Pulmonary artery endothelial cell (primary cell): ENCODE data around the gene C11orf21. TPM values are rescaled to one million over a fixed set of nuclear protein-coding genes. Genes with fewer than 3 reads are reported as not detected.

Experiments used
- DNase-seq: peaks from one replicate; pipeline ENCODE4 v3.0.0-alpha.2; 2011; ENCODE audit warnings: low read depth, low spot score
- total RNA-seq: library from RNA; depleted of rRNA; stranded (reverse); fragments of >200 nt; gene quantifications from 2 replicates; pipeline ENCODE4 v1.2.3, GENCODE V29; 2014

Gene C11orf21
- total RNA-seq, 1 donor from 2014 or later, result not detected

DNA sequence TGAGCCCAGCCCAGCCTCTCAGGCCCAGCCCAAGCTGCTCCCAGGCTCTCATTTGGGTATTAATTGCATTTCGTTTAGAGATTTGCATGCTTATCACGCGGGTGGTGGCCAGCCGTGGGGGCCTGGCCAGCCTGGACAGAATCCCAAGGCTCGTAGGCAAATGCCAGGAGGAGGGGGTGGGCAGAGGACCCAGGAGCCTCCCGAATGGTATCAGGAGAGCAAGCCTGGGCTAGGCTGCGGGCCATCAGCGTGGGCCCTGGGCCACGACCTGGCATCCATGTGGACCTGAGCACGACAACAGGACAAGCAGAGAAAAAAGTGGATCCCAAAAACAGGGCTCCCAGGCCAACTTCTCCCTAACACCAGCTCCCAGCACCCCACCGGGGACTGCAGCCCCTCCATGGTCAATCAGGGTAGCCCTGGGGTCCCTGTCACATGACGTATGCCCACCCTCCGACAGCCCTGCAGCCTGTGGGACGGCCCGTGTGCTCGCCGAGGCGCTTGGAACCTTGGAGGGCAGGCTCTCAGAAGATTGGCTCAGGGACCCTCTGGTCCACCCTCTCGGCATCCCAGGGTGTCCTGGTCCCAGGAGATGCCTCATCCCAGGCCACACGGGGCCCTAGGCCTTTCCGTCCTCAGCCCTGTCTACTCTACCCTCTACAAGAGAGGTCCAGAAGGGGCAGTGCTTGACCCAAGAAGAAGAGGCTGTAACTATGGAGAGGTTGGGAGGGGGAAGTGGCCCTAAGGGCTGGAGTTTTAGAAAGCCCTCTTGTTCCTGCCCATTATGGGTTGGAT, 40.1 kb downstream of the C11orf21 start:
- DNase-seq, result no peak

DNA sequence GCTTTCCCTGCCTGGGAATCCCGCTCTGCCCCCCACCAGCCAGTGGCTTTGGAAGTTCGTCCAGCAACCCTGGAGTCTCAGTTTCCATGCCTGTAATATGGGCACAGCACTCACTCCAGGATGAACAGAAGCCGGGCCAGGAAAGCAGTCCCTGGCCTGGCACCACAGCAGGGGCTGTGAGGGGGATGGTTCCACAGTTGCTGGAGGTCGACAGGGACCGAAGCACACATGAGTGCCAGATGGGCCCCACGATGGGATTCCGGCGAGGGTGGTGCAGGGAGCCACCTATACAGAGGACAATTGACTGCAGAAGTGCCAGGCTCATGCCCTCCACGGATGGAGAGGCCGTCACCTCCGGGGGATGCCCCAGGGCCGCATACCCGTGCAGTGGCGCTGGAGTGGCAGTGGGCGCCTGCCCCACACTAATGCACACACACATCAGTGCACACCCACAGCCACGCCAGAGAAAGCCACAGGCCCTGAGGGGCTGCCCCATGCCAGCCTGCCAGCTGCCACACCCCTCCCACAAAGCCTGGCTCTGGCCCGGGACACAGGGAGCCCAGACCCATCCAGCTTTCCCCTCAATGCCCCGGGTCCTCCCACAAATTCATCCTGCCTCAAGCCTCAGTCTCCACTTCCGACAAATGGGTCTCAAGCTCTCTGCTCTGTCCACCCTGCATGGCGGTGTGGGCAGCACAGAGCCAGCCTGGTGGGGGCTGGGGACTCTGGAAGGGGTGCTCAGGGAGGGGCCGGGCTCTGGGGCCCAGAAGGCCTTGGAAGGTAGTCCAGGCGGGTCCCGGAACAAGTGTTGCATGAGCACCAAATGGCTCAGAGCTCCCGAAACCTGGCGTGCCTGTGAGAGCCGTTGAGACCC, 41.0 kb downstream of the C11orf21 start:
- DNase-seq, result no peak

DNA sequence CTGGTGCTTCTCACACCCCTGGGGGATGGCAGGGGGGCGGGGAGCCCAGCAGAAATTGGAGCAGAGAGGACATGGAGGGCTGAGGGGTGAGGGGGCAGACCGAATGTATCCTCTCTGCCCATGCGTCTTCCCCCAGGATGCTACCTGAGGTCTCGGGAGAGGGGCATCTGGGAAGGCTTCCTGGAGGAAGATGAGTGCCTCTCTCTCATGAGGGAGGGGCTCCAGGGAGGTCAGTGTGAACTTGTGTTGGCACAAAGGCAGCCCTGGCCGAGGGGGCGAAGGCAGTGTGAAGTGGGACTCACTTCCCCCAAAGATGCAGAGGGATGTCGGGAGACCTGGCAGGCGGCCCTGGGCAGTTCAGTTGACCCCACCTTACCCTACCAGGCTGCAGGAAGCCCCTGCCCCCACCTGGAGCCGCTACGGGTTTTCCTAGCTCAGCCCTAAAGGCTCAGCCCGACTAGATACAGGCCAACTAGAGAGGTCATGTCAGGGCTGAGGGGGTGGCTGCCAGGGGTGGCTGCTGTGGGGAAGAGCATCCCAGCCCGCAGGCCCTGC, 41.7 kb downstream of the C11orf21 start:
- no peak for DNase-seq

DNA sequence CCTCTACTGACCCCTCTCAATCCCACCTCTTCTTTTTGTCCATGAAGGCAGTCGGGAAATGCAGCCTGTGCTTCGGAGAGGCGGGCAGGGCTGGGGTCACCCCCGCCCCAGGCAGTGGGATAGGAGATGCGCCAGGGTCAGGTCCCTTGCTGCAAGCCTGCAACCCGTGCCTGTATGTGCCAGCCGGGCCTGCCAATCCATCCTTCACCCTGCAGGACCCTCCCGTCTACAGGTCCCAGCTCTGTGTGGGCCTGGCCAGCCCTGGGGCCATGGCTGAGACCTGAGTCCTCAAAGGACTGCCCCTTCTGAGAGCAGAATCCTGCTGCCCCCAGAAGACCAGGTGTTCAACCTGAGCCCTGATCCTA, 42.3 kb downstream of the C11orf21 start:
- no peak for DNase-seq

DNA sequence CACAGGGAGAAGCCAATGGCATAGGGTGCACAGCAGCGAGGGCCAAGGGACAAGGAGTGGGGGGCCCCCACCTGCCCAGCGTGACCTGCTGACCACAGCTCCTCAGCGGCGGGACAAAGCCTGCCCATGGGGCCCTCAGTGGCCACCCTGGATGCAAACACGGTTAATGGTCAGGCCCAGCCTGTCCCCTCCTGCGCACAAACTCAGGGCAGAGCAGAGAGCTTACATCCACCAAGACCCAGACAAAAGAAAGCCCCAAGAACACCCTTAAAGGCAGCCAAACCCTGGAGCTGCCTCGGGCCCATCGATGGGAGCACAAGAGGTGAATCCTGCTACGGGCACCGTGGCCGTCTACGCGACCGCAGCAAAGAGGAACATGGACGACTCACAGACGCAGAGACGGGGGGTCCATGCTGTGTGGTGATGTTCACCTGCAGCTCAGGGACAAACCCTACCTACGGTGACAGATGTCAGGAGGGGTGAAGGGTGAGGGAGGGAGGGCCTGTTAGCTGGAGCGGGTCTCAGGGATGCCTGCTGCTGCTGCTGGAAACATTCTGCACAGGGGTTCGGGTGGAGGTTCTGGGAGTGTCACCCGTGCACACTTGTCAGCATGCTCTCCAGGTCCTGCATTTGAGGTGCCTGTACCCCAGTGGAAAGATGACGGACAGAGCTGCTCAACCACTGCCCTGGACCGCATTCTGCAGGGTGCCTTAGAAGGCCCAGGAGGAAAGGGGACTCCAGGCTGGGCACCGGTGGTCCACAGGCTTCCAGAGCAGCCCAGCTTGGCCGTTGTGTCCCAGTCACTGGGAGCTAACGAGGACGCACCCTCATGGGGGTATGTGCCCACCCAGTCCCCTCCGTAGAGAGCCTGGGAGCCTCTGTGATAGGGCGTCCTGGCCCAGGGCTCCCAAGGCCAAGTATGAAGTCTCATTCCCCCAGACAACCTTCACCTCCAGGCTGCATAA, 42.9 kb downstream of the C11orf21 start:
- DNase-seq, result no peak

DNA sequence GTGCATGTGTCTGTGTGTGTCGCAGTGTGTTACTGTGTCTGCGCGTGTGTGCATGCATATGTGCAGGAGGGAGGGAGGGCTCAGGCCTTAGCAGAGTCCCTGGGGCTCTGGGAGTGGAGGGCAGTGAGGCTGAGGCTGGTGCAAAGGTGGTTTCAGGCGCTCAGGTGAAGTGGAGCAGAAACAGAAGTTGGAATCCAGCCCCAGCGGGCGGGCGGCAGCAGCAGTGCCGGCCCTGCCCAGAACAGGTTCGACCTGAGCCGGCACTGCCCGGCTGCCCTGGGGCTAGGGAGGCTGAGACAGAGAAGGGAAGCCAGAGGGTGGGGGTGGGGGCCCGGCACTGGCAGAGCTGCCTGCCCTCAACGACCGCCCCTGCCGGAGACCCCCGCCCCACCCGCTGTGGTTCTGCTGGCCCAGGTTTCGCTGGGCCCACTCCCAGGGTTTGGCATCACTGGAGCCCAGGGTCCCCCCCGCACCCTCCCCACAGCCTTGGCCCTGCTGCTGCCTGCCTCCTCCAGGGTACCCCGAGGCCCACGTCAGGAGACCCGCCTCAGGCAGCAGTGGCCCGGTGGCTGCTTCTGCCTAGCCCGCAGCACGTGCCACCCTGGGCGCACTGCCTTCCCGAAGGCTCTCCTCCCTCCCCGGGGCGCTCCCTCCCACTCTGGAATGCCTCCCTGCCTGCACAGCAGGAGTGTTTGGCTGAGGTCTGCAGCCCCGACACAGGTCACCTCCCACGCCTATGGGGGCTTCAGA, 44.6 kb downstream of the C11orf21 start:
- DNase-seq, result no peak

DNA sequence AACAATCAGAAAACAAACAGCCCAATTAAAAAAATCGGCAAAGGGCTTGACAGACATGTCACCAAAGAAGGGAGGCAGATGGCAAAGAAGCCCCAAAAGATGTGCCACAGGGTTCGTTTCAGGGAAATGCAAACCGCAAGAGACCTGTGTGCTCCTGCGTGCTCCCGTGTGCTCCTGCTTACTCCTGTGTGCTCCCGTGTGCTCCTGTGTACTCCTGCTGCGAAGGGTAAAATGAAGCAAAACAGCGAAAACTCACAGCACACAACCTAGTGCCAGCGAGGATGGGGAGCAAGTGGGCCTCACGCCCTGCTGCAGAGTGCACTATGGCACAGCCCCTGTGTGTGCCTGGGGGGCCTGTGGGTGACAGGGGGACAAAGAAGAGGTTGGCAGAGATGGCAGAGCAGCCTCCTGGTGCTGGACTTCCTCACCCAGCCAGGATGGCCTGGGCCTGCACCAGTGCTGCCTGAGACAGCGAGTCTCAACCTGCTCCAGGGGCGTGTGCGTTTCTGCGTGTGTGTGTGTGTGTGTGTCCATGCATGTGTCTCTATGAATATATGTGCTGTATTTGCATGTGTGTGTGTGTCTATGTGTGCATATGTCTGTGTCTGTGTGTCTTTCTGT, 45.3 kb downstream of the C11orf21 start:
- no peak for DNase-seq

DNA sequence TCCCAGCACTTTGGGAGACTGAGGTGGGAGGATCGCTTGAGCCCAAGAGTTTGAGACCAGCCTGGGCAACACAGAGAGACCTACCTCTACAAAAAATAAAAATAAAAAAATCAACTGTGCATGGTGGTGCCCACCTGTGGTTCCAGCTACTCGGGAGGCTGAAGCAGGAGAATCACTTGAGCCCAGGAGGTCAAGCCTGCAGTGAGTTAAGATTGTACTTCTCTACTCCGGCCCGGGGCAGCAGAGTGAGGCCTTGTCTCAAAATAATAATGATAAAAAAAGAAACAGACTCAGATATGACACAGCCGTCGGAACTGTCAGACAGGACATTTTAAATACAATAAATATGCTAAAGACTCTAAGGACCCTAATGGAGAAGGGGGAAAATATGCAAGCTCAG, 49.7 kb downstream of the C11orf21 start:
- no peak for DNase-seq

DNA sequence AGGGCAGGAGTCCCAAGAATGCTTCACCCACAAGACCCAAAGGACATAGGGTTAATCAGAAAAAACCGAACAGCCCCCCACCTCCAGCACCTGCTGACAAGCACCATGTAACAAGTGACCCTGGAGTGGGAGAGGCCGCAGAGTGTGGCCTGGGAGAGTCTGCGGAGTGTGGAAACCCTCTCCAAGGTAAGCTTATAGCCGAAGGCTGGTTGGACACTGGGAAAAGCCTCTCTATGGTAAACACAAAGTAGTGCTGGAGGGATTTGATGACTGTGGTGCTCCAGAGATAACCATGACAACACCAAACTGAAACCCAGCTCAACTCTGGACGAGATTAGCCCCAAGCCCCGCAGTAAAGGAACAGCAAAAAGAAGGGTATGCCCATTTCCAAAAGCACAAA, 50.6 kb downstream of the C11orf21 start:
- DNase-seq, result no peak

DNA sequence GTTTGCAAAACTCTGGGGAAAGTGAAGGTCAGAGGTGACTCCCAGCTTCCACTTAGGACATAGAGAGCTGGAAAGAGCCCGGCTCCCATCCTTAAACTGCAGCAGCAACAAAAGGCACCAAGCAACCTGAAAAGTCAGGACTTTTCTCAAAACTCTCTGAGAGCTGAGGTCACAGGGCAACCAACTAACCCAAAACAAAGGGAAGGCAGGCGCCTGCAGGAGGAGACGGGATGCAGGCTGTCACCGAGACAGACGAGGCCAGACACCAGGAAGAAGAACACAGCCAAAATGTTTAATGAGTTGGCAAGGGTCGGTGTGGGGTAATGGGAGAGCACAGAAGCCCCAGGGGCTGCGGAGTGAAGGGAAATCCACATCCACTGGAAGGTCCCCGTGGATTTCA, 51.2 kb downstream of the C11orf21 start:
- DNase-seq, result no peak

DNA sequence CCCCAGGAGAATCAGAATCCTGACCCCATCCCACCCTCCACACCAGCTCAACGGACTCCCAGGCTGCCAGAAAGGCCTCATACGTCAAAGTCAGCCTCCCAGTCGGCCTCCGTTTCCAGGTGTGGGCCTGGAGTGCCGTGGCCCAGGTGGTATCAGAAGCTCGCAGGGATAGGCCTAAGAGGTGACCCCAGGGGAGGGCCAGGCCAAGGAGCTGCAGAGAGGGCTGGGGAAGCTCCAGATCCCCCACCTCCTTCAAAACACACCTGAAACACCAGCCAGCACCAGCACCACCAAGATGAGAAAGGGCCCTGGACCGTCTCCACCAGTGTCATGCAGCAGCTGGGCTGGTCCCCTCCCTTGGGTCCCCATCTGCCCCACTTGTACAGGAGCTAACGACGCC, 51.7 kb downstream of the C11orf21 start:
- no peak for DNase-seq

DNA sequence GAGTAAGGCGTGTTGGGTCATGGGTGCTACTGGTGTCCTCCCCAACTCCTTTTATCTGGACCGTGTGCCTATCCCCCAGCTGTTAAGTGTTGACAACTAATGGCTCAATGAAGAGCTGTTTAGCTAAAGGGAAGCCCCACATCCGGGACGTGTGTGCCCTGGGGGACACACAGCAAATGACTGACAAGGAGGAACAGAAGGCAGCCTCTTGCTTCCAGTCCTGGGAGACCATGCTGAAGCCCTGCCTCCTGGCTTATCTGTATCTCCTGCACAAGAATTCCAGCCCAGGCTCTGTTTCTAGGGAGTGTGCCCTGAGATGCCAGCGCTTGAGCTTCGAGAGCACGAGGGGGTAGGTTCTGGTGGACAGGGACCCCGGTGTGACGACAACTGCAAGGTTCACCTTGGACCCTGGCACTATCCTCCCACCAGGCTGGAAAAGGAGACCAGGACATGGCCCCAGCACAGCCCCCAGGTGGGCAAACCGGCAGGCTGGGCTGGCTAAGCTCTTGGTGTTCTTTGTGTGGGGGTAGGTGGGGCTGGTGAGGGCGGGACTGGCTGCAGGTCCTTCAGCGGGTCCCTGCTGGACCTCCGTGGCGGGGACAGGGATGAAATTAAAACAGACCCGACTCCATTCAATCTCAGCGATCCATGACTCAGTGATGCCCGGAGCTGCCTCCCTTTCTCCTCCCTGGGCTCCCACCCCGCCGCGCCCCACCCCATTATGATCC, 52.4 kb downstream of the C11orf21 start:
- no peak for DNase-seq

DNA sequence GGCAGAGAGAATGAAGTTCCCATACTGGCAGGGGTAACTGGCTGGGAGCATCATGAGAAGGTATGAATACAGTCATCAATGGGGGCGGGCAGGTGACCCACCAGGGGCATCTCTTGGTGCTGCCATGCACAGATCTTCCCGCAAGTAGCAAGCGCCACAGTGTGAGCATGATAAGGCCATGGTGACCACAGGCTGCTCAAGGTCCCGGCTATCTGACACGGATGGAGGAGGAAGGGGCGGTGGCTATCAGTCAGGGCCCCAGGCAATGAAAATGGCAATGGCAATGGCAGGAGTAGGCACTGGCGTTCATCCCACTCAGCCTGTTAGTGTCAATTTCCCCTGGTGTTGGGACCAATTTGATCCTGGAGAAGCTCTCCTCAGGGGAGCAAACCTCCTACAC, 53.0 kb downstream of the C11orf21 start:
- DNase-seq, result no peak

DNA sequence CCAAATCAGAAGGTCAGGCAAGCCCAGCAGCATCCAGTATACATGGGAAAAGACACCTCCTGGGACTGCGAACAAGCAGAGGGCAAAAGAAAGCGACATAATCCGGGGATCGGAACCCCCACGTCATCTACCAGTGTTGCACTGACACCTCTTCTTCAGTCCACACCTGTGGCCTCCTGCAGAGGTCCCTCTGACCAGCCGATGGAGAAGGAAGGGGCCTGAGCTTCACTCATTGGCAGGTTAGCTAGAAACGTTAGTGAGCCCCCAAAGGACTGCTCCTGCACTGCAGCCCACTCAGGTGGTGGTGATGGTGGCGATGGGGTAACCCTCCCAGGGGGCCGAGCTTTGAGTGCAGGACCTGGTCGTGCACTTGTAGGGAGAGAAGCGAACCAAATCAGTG, 53.5 kb downstream of the C11orf21 start:
- no peak for DNase-seq

DNA sequence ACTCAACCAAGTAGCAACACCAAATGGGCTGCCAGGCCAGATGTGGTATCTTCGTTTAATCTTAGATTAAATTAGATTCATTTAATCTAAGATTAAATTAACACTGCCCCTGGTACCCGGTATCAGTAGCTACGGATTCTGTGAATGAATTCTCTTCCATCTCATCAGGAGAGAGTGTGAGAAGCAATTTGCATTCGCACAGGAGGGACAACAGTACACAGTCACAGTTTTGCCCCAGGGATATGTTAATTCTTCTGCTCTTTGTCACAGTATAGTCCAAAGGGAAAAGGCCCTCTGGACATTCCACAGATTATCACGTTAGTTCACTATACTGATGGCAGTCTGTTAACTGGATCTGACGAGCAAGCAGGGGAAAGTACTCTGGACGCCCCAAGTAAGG, 54.2 kb downstream of the C11orf21 start:
- DNase-seq, result no peak
